Neural progenitor cell (in vitro differentiated cells): ENCODE data around the gene TRIM26. TPM values are rescaled to one million over a fixed set of nuclear protein-coding genes. Genes with fewer than 3 reads are reported as not detected.

ENCODE experiments used
- DNase-seq: peaks from one replicate; pipeline ENCODE4 v3.0.0-alpha.2; 2016; ENCODE audit warnings: low spot score
- H2AFZ ChIP-seq: fragments of 200-600 bp; sonication (generic); replicated peaks from 2 replicates; pipeline ENCODE4 v1.6.1; 2016; ENCODE audit warnings: antibody characterized with exemption
- H3F3A ChIP-seq: fragments of 200-600 bp; sonication (generic); 2 replicates; pipeline ENCODE4 v1.6.1; 2016; ENCODE audit warnings: antibody characterized with exemption, low read depth
- H3K27ac ChIP-seq: fragments of 200-600 bp; sonication (generic); 2 replicates; pipeline ENCODE4 v1.5.1; 2016; ENCODE audit warnings: mild to moderate bottlenecking
- H3K27me3 ChIP-seq: fragments of 200-600 bp; sonication (generic); 2 replicates; pipeline ENCODE4 v1.6.1; 2016; ENCODE audit warnings: mild to moderate bottlenecking, moderate library complexity
- H3K36me3 ChIP-seq: fragments of 200-600 bp; sonication (generic); 2 replicates; pipeline ENCODE4 v1.5.1; 2016
- H3K4me1 ChIP-seq: fragments of 200-600 bp; sonication (generic); 2 replicates; pipeline ENCODE4 v1.6.1; 2016; ENCODE audit warnings: mixed run types
- H3K4me2 ChIP-seq: fragments of 200-600 bp; sonication (generic); 2 replicates; pipeline ENCODE4 v1.6.1; 2016
- H3K4me3 ChIP-seq: fragments of 200-600 bp; sonication (generic); 2 replicates; pipeline ENCODE4 v1.5.1; 2016
- H3K79me2 ChIP-seq: fragments of 200-600 bp; sonication (generic); 2 replicates; pipeline ENCODE4 v1.6.1; 2016; ENCODE audit warnings: low read depth
- H3K9ac ChIP-seq: fragments of 200-600 bp; sonication (generic); 2 replicates; pipeline ENCODE4 v1.6.1; 2016
- H3K9me3 ChIP-seq: fragments of 200-600 bp; sonication (generic); 2 replicates; pipeline ENCODE4 v1.5.1; 2016; ENCODE audit warnings: low read depth
- H4K20me1 ChIP-seq: fragments of 200-600 bp; sonication (generic); 2 replicates; pipeline ENCODE4 v1.6.1; 2016; ENCODE audit warnings: low read depth
- H3K27ac Mint-ChIP-seq: 3 replicates; pipeline ENCODE4 v1.8.0; 2021; ENCODE audit warnings: mixed read lengths
- H3K27me3 Mint-ChIP-seq: 2 replicates; pipeline ENCODE4 v1.8.0; 2022; ENCODE audit warnings: low read depth, mild to moderate bottlenecking, inconsistent platforms, moderate library complexity, mixed read lengths; ENCODE audit not compliant: insufficient read depth
- H3K36me3 Mint-ChIP-seq: 3 replicates; pipeline ENCODE4 v1.8.0; 2021; ENCODE audit warnings: mixed read lengths
- H3K4me1 Mint-ChIP-seq: 3 replicates; pipeline ENCODE4 v1.8.0; 2021; ENCODE audit warnings: mixed read lengths
- H3K4me3 Mint-ChIP-seq: 3 replicates; pipeline ENCODE4 v1.8.0; 2021; ENCODE audit warnings: mild to moderate bottlenecking, moderate library complexity, mixed read lengths
- H3K9me3 Mint-ChIP-seq: 3 replicates; pipeline ENCODE4 v1.8.0; 2020; ENCODE audit warnings: mixed read lengths
- CTCF ChIP-seq: fragments of 200-600 bp; sonication (generic); IDR thresholded peaks from 2 replicates; pipeline ENCODE4 v1.5.1; 2017; ENCODE audit warnings: antibody characterized with exemption, mild to moderate bottlenecking
- EZH2 ChIP-seq: fragments of 200-600 bp; sonication (generic); IDR thresholded peaks from 2 replicates; pipeline ENCODE4 v1.6.1; 2017; ENCODE audit warnings: antibody characterized with exemption, mild to moderate bottlenecking, moderate library complexity
- EZH2phosphoT487 ChIP-seq: fragments of 200-600 bp; sonication (generic); IDR thresholded peaks from 2 replicates; pipeline ENCODE4 v1.6.1; 2017; ENCODE audit warnings: antibody characterized with exemption
- total RNA-seq: library from RNA; depleted of rRNA; stranded (reverse); fragments of >200 nt; gene quantifications from 2 replicates; pipeline ENCODE4 v1.2.3, GENCODE V29; 2015; ENCODE audit warnings: low replicate concordance

TRIM26 gene
- total RNA-seq, 1 donor from 2014 or later = 8.3 TPM

DNA sequence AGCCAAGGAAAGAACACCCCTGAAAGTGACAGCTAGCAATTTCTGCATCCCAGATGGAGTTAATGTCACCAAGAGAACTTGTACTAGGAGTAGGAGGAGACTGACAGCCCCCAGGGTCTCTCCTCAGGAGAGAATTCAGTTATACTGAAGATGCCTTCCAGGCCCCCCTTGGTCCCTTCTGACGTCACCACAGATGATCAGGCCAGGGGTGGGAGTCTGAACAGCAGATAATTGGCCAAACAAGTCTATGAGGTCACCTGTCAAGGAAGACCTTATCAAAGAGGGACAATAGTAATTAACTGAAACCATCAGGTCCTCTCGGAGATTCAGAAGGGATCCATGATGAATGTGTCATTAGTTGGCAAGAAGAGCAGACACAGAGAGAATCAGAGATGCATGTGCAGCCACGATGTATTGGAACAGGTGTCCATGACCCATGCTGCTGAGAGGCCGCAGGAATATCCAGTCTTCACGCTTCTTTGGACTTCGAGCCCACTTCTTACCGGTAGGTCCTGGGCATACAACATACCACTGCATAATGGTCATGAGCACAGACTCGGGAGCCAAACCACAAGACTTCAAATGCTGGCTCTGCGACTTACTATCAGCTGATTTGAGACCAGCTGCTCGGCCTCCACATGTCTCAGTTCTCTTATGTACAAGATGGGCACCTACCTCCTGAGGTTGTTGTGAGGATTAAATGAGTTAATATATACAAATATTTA is 62.4 kb downstream of the TRIM26 start:
- Mint-ChIP-seq H3K9me3 (no peaks in the 10 kb centered on the region), H3K4me3 (no peak overlapping the region), H3K27ac (no peak overlapping the region), H3K36me3 (no peaks in the 10 kb centered on the region), H3K27me3 (peaks cover 2% of the 10 kb centered on the region), H3K4me1 (no peaks in the 10 kb centered on the region)
- Histone ChIP-seq H3K27me3 (peaks cover 13% of the 10 kb centered on the region), H3K79me2 (no peaks in the 10 kb centered on the region), H3K4me2 (no peak overlapping the region), H3K36me3 (no peaks in the 10 kb centered on the region), H3K4me1 (no peaks in the 10 kb centered on the region), H3K9ac (no peak overlapping the region), H3K4me3 (no peak overlapping the region), H2AFZ (no peak overlapping the region), H3F3A (no peaks in the 10 kb centered on the region), H3K27ac (no peak overlapping the region), H4K20me1 (no peaks in the 10 kb centered on the region), H3K9me3 (no peaks in the 10 kb centered on the region)
- TF ChIP-seq CTCF (no peak), EZH2 (no peak), EZH2phosphoT487 (no peak)
- DNase-seq = no peak

DNA sequence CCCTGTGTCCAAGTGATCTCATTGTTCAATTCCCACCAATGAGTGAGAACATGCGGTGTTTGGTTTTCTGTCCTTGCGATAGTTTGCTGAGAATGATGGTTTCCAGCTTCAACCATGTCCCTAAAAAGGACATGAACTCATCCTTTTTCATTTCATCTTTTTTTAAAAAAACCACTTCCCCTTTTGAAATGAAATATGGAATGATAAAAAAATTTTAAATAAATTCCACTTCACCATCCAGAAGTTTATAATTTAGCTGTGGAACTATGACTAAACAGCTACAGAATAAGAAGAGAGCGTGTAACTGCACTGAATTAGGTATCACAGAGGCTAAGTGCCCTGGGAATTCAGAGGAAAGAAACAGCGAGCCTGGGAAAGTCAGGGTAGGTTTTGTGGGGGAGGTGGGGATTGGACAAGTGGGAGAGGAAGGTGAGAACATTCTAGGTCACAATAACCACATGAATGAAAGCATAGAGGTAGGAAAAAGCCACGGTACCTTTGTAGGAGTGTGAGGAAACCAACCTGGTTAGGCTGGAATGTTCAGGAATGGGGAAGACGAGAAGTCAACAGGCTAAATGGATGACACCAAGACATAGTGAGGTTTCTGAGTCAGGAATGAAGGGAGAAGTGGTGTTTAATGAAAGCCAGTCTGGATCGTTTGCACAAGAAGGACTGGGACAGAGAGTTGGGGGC is 63.2 kb downstream of the TRIM26 start:
- Histone ChIP-seq H3K36me3 (no peaks in the 10 kb centered on the region), H3K4me1 (no peaks in the 10 kb centered on the region), H3K27me3 (peaks cover 16% of the 10 kb centered on the region), H3K27ac (no peak overlapping the region), H3K4me2 (no peak overlapping the region), H4K20me1 (no peaks in the 10 kb centered on the region), H3K79me2 (no peaks in the 10 kb centered on the region), H3K9me3 (no peaks in the 10 kb centered on the region), H2AFZ (no peak overlapping the region), H3F3A (no peaks in the 10 kb centered on the region), H3K9ac (no peak overlapping the region), H3K4me3 (no peak overlapping the region)
- Mint-ChIP-seq H3K27me3 (peaks cover 2% of the 10 kb centered on the region), H3K36me3 (no peaks in the 10 kb centered on the region), H3K27ac (no peak overlapping the region), H3K4me1 (no peaks in the 10 kb centered on the region), H3K9me3 (no peaks in the 10 kb centered on the region), H3K4me3 (no peak overlapping the region)
- TF ChIP-seq EZH2 (no peak), EZH2phosphoT487 (no peak), CTCF (no peak)
- DNase-seq = no peak

GRCh38 chr6:30149234-30149633 is 64.0 kb downstream of the TRIM26 start:
- Histone ChIP-seq H3K36me3 (no peaks in the 10 kb centered on the region), H3K79me2 (no peaks in the 10 kb centered on the region), H3K27ac (no peak overlapping the region), H3K9me3 (no peaks in the 10 kb centered on the region), H3K27me3 (peaks cover 13% of the 10 kb centered on the region), H3K4me2 (no peak overlapping the region), H2AFZ (no peak overlapping the region), H3K4me1 (no peaks in the 10 kb centered on the region), H3K9ac (no peak overlapping the region), H4K20me1 (no peaks in the 10 kb centered on the region), H3F3A (no peaks in the 10 kb centered on the region), H3K4me3 (no peak overlapping the region)
- Mint-ChIP-seq H3K27me3 (peaks cover 6% of the 10 kb centered on the region), H3K27ac (no peak overlapping the region), H3K4me1 (no peaks in the 10 kb centered on the region), H3K36me3 (no peaks in the 10 kb centered on the region), H3K9me3 (no peaks in the 10 kb centered on the region), H3K4me3 (no peak overlapping the region)
- TF ChIP-seq EZH2phosphoT487 (no peak), EZH2 (no peak), CTCF (no peak)
- DNase-seq = no peak
